HG02884 (cell line): ENCODE data around the gene SYNPO2L.
"Not testable (repeated sequence)": the region's sequence is repeated elsewhere in the genome, so short reads cannot be mapped to it uniquely, and the experiment has no call there.

ENCODE experiments used
- ATAC-seq: cut with Tn5 transposase; IDR thresholded peaks from one replicate; pipeline ENCODE4 v1.9.1; 2021; ENCODE audit warnings: mild to moderate bottlenecking, moderate library complexity; ENCODE audit not compliant: unreplicated experiment

The SYNPO2L gene, protein sequence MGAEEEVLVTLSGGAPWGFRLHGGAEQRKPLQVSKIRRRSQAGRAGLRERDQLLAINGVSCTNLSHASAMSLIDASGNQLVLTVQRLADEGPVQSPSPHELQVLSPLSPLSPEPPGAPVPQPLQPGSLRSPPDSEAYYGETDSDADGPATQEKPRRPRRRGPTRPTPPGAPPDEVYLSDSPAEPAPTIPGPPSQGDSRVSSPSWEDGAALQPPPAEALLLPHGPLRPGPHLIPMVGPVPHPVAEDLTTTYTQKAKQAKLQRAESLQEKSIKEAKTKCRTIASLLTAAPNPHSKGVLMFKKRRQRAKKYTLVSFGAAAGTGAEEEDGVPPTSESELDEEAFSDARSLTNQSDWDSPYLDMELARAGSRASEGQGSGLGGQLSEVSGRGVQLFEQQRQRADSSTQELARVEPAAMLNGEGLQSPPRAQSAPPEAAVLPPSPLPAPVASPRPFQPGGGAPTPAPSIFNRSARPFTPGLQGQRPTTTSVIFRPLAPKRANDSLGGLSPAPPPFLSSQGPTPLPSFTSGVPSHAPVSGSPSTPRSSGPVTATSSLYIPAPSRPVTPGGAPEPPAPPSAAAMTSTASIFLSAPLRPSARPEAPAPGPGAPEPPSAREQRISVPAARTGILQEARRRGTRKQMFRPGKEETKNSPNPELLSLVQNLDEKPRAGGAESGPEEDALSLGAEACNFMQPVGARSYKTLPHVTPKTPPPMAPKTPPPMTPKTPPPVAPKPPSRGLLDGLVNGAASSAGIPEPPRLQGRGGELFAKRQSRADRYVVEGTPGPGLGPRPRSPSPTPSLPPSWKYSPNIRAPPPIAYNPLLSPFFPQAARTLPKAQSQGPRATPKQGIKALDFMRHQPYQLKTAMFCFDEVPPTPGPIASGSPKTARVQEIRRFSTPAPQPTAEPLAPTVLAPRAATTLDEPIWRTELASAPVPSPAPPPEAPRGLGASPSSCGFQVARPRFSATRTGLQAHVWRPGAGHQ

DNA sequence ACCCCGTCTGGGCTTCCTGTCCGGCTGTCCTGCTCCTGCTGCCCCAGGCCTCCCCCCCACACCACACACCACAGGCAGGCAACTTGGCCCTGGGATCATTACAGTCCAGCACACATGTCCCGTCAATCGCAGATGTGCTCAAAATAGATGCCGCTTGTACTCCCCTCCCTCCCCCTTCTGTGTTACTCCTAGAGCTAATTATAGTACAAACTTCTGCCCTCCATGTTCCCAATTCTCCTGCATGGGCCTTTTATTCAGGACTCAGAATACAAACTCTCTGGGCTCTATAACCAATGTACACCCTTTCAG, at the start of gene SYNPO2L:
TSS of gene SYNPO2L (minus strand) at position 40 of the 309 bp plus-strand sequence. CDS start 107 bp downstream, outside the sequence.
- no peak for ATAC-seq

DNA sequence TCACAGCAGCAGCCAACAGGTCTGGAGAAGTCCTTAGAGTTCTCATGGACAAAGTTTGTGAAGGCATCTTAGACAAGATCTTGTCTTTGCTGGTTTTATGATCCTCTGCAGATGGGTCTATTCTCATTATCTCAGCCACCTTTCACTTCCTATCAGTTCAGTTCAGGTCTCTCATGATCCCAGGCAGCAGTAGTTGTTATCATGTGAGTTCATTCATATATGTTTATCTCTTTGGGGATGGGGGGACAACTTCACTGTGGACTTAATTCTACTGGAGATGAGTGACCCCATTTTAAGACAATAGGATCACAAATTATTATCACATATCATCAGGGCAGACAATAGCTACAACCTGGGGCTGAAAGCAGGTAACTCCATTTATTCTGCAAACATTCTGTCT, 48.1 kb upstream of the SYNPO2L start:
- ATAC-seq, result not testable (repeated sequence)

DNA sequence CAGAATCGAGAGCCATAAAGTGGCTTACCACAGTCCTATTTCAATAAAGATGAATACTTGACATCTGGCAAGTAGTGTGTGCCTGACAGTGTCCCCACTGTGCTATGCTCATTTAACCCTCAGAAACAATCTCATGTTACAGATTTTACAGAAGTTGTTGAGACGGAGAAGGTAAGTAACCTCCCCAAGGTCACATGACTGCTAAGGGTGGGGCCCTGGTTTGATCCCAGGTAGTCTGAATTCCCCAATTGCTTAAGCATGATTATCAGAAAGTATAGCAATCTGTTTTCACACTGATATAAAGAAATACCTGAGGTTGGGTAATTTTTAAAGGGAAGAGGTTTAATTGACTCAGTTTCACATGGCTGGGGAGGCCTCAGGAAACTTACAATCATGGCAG, 43.0 kb upstream of the SYNPO2L start:
- not testable (repeated sequence) for ATAC-seq

DNA sequence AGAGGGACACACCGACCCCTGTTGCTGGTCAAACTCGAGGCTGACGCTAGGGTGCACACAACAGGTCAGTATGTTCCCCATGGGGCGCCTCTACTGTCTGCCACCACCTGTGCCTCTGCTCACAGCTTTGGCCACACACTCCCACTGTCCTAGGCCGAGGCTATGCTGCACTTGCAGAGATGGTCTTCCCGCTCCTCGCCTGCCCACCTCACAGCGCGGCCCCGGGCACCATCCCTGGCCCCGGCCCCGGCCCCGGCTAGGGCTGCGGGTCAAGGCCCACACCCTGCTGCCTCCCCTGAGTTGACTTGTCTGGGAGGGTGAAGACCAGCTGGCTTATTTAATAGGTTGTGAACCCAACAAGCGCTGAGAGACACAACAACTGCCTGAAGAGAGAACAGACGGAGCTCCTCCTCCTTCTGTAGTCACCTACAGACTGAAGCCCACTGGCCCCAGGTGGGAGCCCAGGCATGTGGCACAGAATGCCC, 41.9 kb upstream of the SYNPO2L start, which contains the start of gene AGAP5:
TSS of gene AGAP5 (minus strand) at position 435 of the 485 bp plus-strand sequence. CDS start at position 81, 354 bp downstream.
- ATAC-seq, result not testable (repeated sequence)

DNA sequence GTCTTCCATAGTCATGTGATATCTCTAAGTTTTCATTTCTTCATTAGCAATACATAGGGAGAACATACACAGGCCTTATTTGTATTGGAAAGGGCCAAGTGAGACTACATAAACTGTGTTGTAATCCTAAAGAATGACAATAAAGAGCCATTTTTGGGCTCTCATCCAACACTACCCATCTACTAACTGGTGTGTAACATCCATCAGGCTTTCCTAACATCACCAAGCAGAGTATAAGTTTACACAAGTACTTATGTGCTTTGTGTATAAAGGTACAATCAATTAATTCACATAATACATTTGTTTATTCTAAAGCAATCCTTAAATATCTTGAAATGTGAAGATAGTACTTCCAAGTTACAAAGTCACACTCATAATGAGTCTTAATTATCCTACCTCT, 39.5 kb upstream of the SYNPO2L start:
- ATAC-seq, result not testable (repeated sequence)

DNA sequence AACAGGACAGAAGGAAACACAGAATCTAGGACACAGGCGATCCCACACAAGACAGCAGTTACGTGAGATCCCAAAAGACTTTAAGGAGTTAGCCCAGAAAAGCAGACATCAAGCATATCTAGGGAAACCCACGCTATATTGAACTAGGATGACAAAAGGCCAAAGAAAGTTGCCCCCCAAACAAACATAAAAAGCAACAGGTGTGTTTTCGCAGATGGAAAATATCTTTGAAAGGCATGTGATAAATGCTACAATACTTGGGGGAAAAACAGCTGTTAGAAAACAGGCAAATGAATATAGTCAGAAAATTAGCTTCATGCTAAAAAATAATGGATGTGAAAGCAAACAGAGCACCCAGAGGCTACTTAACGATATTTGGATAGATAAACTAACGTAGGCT, 34.9 kb upstream of the SYNPO2L start:
- ATAC-seq, result not testable (repeated sequence)

DNA sequence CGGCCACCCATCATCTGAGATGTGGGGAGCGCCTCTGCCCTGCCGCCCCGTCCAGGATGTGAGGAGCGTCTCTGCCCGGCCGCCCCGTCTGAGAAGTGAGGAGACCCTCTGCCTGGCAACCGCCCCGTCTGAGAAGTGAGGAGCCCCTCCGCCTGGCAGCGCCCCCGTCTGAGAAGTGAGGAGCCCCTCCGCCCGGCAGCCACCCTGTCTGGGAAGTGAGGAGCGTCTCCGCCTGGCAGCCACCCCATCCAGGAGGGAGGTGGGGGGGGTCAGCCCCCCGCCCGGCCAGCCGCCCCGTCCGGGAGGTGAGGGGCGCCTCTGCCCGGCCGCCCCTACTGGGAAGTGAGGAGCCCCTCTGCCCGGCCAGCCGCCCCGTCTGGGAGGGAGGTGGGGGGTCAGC, 33.8 kb upstream of the SYNPO2L start:
- not testable (repeated sequence) for ATAC-seq

DNA sequence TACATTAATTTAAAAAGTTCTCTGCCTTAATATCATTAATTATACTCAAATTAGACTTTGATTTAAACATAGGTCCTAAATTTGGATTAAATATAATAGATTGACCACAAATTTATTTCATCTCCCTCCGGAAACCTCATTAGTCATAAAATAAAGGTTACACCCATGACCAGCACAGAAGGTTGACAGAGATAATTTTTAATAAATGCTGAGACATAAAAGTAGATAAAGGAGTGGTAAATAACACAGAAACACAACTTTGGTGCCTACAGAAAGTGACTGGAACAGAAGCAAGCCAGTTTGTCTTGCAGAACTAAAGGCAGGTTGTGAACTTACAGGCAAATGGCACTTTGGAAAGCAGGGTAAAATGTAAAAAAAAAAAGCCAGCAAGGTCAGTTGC, 31.8 kb upstream of the SYNPO2L start:
- ATAC-seq, result not testable (repeated sequence)

DNA sequence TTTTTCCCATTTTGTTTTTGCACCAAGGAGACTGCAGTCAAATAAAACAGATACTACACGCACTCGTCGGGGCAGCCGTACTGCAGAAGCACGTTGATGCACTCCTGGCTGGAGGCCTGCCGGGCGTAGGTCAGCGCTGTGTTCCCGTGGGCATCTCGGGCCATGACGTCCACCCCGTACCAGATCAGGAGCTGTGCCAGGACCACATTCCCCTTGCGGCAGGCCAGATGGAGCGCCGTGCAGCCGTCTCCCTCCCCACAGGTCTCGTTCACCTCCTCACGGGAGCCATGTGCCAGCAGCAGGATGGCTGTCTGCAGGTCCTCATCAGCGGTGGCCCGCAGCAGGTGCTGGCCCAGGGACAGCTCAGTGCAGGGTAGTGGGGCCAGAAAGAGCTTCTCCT, 18.7 kb upstream of the SYNPO2L start:
- not testable (repeated sequence) for ATAC-seq

DNA sequence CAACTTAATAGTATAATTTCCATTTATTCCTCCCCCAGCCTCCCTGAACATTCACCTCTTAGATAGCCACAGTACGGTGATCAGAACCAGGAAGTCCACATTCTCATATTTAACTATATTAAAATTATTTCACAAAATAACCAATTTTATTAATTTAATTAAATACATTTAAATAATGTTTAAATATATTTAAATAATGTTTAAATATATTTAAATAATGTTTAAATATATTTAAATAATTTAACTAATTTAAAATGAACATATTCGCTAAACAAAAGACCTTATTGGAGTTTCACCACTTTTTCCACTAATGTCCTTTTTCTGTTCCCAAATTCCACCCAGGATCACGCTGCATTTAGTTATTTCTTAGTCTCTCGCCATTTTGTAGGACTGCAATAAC, 12.5 kb upstream of the SYNPO2L start:
- not testable (repeated sequence) for ATAC-seq

DNA sequence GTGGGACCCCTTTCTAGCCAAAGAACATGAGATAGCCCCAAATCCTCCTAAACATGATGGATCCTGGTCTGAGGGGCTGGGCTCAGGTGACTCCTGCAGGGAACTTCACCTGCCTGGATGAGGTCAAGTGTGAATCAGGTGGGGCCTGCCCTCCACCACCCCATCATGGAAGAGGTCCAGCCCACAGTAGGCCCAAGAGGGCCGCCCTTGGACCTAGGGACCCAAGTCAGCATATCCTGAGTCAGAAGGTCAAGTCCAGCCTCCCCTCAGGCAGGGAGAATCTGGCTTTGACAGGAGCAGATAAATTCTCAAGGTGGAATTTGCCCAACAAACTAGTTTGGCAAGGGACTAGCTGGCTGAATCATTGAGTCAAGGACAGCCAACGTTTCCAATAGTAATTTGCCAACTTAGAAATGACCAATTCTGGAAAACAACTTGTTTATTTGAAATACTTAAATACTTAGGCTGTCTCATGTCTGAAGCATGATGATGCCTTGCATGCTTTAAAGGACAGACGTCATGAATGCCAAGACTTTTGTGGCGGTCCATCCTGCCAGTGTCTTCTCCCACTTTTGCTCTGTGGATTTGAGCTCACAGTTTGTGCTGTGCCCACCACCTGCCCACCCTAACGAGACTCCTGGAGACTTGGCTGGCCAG, 10.5 kb upstream of the SYNPO2L start:
- not testable (repeated sequence) for ATAC-seq

DNA sequence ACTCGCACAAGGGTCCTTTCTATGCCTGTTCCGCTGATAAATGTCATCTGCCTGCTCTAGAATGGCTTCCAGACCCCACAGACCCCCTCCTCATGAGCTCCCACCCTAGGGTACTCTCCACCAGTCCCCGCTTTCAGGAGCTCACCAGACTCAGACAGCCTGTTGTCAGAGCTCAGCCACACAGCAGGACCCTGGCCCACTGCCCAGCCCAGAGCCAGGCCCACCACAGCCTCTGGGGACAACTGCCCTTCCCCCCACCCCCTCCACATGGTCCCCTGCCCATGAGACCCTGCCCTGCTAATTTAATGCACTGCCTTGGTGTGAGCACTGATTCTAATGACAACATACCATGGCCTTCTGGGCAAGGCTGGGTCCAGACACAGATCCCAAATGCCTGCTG, 9.8 kb upstream of the SYNPO2L start:
- not testable (repeated sequence) for ATAC-seq

DNA sequence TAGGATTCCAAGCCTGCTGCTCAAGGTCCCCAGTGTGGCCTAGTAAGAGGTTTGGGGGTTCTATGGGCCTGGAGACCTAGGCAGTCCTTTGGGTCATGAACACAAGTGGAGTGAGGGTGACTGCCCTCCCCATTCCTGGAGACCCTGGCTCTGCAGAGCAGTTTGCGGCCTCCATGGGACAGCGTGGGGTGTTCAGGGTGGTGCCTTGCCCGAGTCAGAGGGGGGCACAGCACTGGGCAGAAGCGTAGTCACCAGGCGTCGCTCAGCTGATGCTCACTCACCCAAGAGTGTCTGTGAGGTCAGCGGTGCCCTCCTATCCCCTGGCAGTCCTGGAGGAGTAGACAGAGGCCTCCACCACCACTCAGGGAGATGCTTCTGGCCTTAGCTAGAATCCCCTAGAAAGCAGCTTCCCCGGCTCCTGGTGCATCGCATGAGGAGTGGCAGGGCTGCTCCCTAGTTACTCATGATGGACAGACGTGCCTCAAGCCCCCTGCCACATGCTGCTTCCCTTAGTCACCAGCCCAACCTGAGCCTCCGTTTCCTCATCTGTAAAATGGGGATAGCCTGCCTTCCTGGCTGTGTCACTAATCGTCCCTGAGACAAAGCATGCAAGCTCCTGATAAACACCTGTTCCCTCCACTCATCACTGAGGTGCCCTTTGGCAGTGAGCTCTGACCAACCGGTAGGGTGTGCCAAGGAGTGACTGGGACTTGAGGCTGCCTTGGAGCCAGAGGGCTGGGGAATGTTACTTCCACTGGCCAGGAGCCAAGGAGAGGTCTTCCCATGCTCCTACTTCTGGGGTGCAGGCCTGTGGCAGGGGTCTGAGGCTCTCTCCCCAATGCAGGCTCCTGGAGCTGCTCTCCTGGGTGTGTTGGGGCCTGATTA, 8.6 kb upstream of the SYNPO2L start:
- ATAC-seq, result not testable (repeated sequence)

DNA sequence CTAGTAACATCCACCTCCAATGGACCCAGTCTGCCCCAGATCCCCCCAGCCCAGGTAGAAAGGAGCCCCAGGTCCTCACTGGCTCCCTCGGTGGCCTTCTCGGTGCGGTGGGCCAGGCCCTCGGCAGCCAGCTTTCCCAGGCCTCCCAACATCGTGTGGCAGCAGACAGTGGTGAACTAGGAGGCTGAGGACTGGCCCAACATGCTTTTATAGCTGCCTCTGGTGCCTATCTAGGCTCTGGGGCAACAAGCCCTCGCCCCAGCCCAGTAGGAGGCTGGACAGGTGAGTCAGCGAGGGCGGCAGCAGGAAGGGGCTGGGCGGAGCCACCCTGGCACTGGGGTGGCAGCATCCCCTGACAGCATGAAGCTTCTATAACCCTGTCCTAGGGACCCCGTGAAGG, 7.8 kb upstream of the SYNPO2L start:
- not testable (repeated sequence) for ATAC-seq

DNA sequence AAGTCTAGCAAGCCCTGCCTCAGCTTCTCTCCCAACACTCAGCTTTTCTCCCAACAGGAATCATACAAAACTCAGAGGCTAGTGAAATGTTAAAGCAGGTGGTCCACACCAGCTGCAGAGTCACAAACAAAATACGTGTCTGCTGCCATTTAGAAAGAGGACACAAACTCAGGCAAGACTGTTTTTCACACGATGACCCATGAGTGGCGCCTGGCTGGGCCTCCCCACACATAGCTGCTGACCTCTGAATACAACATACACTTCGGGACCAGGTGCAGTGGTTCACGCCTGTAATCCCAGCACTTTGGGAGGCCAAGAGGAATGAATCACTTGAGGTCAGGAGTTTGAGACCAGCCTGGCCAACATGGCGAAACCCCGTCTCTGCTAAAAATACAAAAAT, 6.9 kb upstream of the SYNPO2L start:
- ATAC-seq, result not testable (repeated sequence)

DNA sequence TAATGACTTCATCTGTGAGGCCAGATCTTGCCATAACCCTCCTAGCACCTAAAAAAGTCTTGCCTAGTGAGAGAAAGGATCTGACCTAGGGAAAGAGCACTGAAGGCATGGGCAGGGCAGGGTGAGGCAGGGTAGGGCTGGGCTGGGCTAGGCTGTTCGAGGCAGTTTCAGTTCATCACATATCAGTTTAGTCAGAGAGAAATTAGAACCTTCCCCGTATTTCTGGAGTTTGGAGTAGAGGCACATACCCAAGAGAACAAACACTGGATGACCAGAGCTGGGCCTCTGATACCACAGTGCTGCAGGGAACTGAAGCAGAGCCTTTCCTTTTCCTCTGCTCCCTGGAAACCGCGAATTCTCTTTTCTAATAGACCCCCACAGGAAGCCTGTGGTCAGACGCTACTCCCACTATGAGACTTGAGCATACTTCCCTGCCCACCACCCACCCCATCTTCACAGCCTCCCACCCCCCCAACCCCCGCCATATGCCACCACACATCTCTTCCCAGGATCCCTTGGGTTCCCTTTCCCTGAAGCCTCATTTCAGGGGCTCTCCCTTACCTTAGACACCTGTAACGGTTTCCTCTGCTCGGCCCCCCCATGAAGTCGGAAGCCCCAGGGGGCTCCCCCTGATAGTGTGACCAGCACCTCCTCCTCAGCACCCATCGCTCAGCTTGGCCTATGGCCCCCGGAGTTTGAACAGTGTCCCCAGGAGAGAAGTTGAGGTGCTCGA, 406 bp downstream of the SYNPO2L start:
- no peak for ATAC-seq

DNA sequence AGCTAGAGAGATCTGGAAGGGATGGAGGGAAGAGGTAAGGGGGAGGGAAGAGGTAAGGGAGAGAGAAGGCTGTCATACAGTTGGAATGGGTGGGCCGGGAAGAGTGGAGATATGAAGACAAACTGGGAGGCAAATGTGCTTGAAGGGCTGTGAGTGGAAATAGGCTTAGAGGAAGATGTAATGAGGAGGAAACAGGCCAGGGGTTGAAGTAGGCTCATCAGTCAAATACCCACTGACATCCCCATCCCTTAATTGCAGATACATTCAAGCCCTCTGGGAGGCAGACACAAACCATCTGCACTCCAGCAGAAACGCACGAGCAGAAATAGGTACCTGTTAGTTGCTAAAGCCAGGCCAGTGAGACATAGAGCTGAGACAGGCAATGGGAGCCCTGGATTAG, 2.1 kb downstream of the SYNPO2L start:
- ATAC-seq, result no peak

DNA sequence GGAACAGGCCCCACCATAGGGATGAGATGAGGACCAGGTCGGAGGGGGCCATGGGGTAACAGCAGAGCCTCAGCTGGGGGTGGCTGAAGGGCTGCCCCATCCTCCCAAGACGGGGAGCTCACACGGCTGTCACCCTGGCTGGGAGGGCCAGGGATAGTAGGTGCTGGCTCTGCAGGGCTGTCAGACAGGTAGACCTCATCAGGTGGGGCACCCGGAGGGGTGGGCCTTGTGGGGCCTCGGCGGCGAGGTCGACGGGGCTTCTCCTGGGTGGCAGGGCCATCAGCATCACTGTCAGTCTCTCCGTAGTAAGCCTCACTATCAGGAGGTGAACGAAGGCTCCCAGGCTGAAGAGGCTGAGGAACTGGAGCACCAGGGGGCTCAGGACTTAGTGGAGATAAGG, 2.6 kb downstream of the SYNPO2L start:
- ATAC-seq, result no peak
